SK-N-SH treated with all-trans-retinoic acid at 6 μM for 48 hours (cell line): ENCODE data around the gene TGFBI.

Experiments used
- ATAC-seq: fragments of 200-7000 bp; cut with Tn5 transposase; 3 replicates; pipeline ENCODE4 v1.9.1; 2020; ENCODE audit warnings: mild to moderate bottlenecking, moderate library complexity
- ARNTL ChIP-seq: fragments of 450-650 bp; formaldehyde crosslinking; IDR thresholded peaks from 2 replicates; pipeline ENCODE4 v1.5.0; 2020; ENCODE audit warnings: low read depth, mild to moderate bottlenecking, moderate library complexity, borderline replicate concordance
- BACH2 ChIP-seq: fragments of 250-450 bp; sonication (Bioruptor Pico); IDR thresholded peaks from 2 replicates; pipeline ENCODE4 v1.9.0; 2021; ENCODE audit warnings: mild to moderate bottlenecking, borderline replicate concordance
- CSDC2 ChIP-seq: fragments of 250-450 bp; sonication (Bioruptor Pico); IDR thresholded peaks from 2 replicates; pipeline ENCODE4 v1.5.0; 2020; ENCODE audit warnings: mild to moderate bottlenecking, moderate library complexity
- GLIS3 ChIP-seq: fragments of 250-450 bp; sonication (Bioruptor Pico); IDR thresholded peaks from 2 replicates; pipeline ENCODE4 v1.5.0; 2020; ENCODE audit warnings: mild to moderate bottlenecking, moderate library complexity
- ISL1 ChIP-seq: fragments of 250-450 bp; sonication (Bioruptor Pico); IDR thresholded peaks from 2 replicates; pipeline ENCODE4 v2.1.2; 2022; ENCODE audit warnings: mild to moderate bottlenecking, moderate library complexity
- OSR1 ChIP-seq: fragments of 250-450 bp; sonication (Bioruptor Pico); IDR thresholded peaks from 2 replicates; pipeline ENCODE4 v1.8.0; 2022; ENCODE audit warnings: moderate library complexity, mild to moderate bottlenecking, inconsistent platforms
- POU6F1 ChIP-seq: fragments of 250-450 bp; sonication (Bioruptor Pico); IDR thresholded peaks from 2 replicates; pipeline ENCODE4 v1.8.0; 2021; ENCODE audit warnings: low read depth, mild to moderate bottlenecking, moderate library complexity, borderline replicate concordance
- RARB ChIP-seq: fragments of 250-450 bp; sonication (Bioruptor Pico); IDR thresholded peaks from 2 replicates; pipeline ENCODE4 v1.8.0; 2021; ENCODE audit warnings: mild to moderate bottlenecking, moderate library complexity
- SNAI2 ChIP-seq: fragments of 250-450 bp; sonication (Bioruptor Pico); IDR thresholded peaks from 2 replicates; pipeline ENCODE4 v1.5.0; 2020; ENCODE audit warnings: mild to moderate bottlenecking, moderate library complexity
- TCF4 ChIP-seq: fragments of 250-450 bp; sonication (Bioruptor Pico); IDR thresholded peaks from 2 replicates; pipeline ENCODE4 v1.8.0; 2021; ENCODE audit warnings: mild to moderate bottlenecking, moderate library complexity, borderline replicate concordance
- TSHZ2 ChIP-seq: fragments of 250-450 bp; sonication (Bioruptor Pico); IDR thresholded peaks from 2 replicates; pipeline ENCODE4 v1.5.0; 2020; ENCODE audit warnings: mild to moderate bottlenecking, moderate library complexity
- ZFP3 ChIP-seq: fragments of 250-450 bp; sonication (Bioruptor Pico); IDR thresholded peaks from 2 replicates; pipeline ENCODE4 v1.5.0; 2020; ENCODE audit warnings: mild to moderate bottlenecking, moderate library complexity
- ZFP30 ChIP-seq: fragments of 450-650 bp; formaldehyde crosslinking; IDR thresholded peaks from 2 replicates; pipeline ENCODE4 v1.5.0; 2022; ENCODE audit warnings: mild to moderate bottlenecking, moderate library complexity
- ZNF565 ChIP-seq: fragments of 450-650 bp; formaldehyde crosslinking; conservative IDR thresholded peaks from 2 replicates; pipeline ENCODE4 v1.5.0; 2020; ENCODE audit warnings: low read depth, mild to moderate bottlenecking, moderate library complexity
- TF ChIP-seq, protein P1 (sequence below): fragments of 250-450 bp; sonication (Bioruptor Pico); IDR thresholded peaks from 2 replicates; pipeline ENCODE4 v1.5.1; 2021; ENCODE audit warnings: mild to moderate bottlenecking, moderate library complexity
- TF ChIP-seq, protein P2 (sequence below): fragments of 250-450 bp; sonication (Bioruptor Pico); IDR thresholded peaks from 2 replicates; pipeline ENCODE4 v1.8.0; 2020; ENCODE audit warnings: mild to moderate bottlenecking, moderate library complexity, borderline replicate concordance
- TF ChIP-seq, protein P3 (sequence below): fragments of 250-450 bp; sonication (Bioruptor Pico); IDR thresholded peaks from 2 replicates; pipeline ENCODE4 v1.5.1; 2020; ENCODE audit warnings: low read depth, mild to moderate bottlenecking, moderate library complexity

The TGFBI gene

DNA sequence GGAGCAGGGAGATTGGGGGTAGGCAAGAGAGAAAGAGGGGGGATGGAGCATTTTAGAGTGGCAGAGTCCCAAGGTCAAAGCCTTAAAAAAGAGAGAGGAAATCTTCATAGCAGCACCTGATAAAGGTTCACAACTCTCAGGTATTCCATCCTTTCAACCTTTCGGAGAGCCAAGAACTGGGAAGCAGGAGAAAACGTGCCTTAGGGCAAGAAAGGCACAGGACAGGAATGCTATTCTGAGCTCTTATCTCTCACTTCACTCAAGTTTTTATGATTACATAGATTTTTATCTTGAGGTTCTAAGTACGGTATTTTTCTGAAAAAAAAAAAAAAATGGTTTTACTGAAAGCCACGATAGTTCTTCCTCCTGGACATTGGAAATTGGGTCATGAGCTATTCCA lies 69.4 kb downstream of the TGFBI start:
- TF ChIP-seq, protein P1, sequence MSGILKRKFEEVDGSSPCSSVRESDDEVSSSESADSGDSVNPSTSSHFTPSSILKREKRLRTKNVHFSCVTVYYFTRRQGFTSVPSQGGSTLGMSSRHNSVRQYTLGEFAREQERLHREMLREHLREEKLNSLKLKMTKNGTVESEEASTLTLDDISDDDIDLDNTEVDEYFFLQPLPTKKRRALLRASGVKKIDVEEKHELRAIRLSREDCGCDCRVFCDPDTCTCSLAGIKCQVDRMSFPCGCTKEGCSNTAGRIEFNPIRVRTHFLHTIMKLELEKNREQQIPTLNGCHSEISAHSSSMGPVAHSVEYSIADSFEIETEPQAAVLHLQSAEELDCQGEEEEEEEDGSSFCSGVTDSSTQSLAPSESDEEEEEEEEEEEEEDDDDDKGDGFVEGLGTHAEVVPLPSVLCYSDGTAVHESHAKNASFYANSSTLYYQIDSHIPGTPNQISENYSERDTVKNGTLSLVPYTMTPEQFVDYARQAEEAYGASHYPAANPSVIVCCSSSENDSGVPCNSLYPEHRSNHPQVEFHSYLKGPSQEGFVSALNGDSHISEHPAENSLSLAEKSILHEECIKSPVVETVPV (CRISPR knock-in tag), result no peak
- TF ChIP-seq ARNTL (CRISPR knock-in tag) (no peak), CSDC2 (CRISPR knock-in tag) (no peak), RARB (CRISPR knock-in tag) (no peak), OSR1 (CRISPR knock-in tag) (no peak), BACH2 (CRISPR knock-in tag) (no peak), POU6F1 (CRISPR knock-in tag) (no peak), GLIS3 (CRISPR knock-in tag) (no peak), TCF4 (no peak), ZNF565 (CRISPR knock-in tag) (no peak), ZFP3 (CRISPR knock-in tag) (no peak), ISL1 (CRISPR knock-in tag) (no peak), TSHZ2 (CRISPR knock-in tag) (no peak), ZFP30 (CRISPR knock-in tag) (no peak), SNAI2 (CRISPR knock-in tag) (no peak)
- TF ChIP-seq, protein P2, sequence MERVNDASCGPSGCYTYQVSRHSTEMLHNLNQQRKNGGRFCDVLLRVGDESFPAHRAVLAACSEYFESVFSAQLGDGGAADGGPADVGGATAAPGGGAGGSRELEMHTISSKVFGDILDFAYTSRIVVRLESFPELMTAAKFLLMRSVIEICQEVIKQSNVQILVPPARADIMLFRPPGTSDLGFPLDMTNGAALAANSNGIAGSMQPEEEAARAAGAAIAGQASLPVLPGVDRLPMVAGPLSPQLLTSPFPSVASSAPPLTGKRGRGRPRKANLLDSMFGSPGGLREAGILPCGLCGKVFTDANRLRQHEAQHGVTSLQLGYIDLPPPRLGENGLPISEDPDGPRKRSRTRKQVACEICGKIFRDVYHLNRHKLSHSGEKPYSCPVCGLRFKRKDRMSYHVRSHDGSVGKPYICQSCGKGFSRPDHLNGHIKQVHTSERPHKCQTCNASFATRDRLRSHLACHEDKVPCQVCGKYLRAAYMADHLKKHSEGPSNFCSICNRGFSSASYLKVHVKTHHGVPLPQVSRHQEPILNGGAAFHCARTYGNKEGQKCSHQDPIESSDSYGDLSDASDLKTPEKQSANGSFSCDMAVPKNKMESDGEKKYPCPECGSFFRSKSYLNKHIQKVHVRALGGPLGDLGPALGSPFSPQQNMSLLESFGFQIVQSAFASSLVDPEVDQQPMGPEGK (CRISPR knock-in tag), result no peak
- TF ChIP-seq, protein P3, sequence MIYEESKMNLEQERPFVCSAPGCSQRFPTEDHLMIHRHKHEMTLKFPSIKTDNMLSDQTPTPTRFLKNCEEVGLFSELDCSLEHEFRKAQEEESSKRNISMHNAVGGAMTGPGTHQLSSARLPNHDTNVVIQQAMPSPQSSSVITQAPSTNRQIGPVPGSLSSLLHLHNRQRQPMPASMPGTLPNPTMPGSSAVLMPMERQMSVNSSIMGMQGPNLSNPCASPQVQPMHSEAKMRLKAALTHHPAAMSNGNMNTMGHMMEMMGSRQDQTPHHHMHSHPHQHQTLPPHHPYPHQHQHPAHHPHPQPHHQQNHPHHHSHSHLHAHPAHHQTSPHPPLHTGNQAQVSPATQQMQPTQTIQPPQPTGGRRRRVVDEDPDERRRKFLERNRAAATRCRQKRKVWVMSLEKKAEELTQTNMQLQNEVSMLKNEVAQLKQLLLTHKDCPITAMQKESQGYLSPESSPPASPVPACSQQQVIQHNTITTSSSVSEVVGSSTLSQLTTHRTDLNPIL (CRISPR knock-in tag), result no peak
- no peak for ATAC-seq

- ATAC-seq, result no peak
- TF ChIP-seq TCF4 (no peak), SNAI2 (CRISPR knock-in tag) (no peak), POU6F1 (CRISPR knock-in tag) (no peak), ZFP3 (CRISPR knock-in tag) (no peak), TSHZ2 (CRISPR knock-in tag) (no peak), OSR1 (CRISPR knock-in tag) (no peak)
- TF ChIP-seq, protein P3 (CRISPR knock-in tag), result no peak
Observed at GRCh38 chr5:136099870-136100269, 71.1 kb downstream of the TGFBI start.
